DND-41 (cell line): ENCODE measurements around the gene GLIS2.

ENCODE experiments used
- ATAC-seq: fragments of 200-7000 bp; cut with Tn5 transposase; 3 replicates; pipeline ENCODE4 v1.9.1; 2021; ENCODE audit warnings: low read depth; ENCODE audit not compliant: insufficient read depth
- DNase-seq: peaks from one replicate; pipeline ENCODE4 v3.0.0-alpha.2; 2020
- H2AFZ ChIP-seq: 2 replicates; pipeline ENCODE4 v1.6.0; 2012; ENCODE audit warnings: low read depth, low read length
- H3K27ac ChIP-seq: 2 replicates; pipeline ENCODE4 v1.5.1; 2012; ENCODE audit warnings: low read length, inconsistent platforms
- H3K27me3 ChIP-seq: fragments of 200-600 bp; sonication (generic); 2 replicates; pipeline ENCODE4 v1.6.0; 2012; ENCODE audit warnings: low read length, mild to moderate bottlenecking, inconsistent platforms; ENCODE audit not compliant: insufficient read depth, poor library complexity
- H3K36me3 ChIP-seq: 2 replicates; pipeline ENCODE4 v1.5.1; 2012; ENCODE audit warnings: low read length, inconsistent platforms; ENCODE audit not compliant: insufficient read depth
- H3K4me1 ChIP-seq: 2 replicates; pipeline ENCODE4 v1.5.1; 2012; ENCODE audit warnings: mild to moderate bottlenecking, low read length; ENCODE audit not compliant: insufficient read depth
- H3K4me2 ChIP-seq: 2 replicates; pipeline ENCODE4 v1.6.0; 2012; ENCODE audit warnings: mild to moderate bottlenecking, moderate library complexity, low read length, inconsistent platforms; ENCODE audit not compliant: insufficient read depth
- H3K4me3 ChIP-seq, 2 experiments: fragments of 200-600 bp in 1 of 2; shearing (Covaris generic) in 1 of 2; 2 replicates each; pipeline ENCODE4 v1.5.1; 2012 to 2016; ENCODE audit warnings: inconsistent platforms in 2 of 2, low read length in 2 of 2, mild to moderate bottlenecking in 2 of 2, low read depth in 1 of 2, moderate library complexity in 1 of 2
- H3K79me2 ChIP-seq: 2 replicates; pipeline ENCODE4 v1.6.0; 2012; ENCODE audit warnings: low read length, inconsistent platforms; ENCODE audit not compliant: insufficient read depth
- H3K9ac ChIP-seq: 2 replicates; pipeline ENCODE4 v1.6.0; 2012; ENCODE audit warnings: low read depth, mild to moderate bottlenecking, inconsistent platforms, low read length, moderate library complexity
- H3K9me3 ChIP-seq: 2 replicates; pipeline ENCODE4 v1.5.1; 2012; ENCODE audit warnings: low read length, moderate library complexity, mild to moderate bottlenecking, inconsistent platforms; ENCODE audit not compliant: insufficient read depth, severe bottlenecking
- H4K20me1 ChIP-seq: 2 replicates; pipeline ENCODE4 v1.6.0; 2012; ENCODE audit warnings: low read length; ENCODE audit not compliant: insufficient read depth
- CTCF ChIP-seq: IDR thresholded peaks from 2 replicates; pipeline ENCODE4 v1.5.1; 2012; ENCODE audit warnings: borderline replicate concordance, low read length, moderate library complexity, mild to moderate bottlenecking; ENCODE audit not compliant: poor library complexity, severe bottlenecking; ENCODE audit errors: extremely low read depth
- EZH2 ChIP-seq: IDR thresholded peaks from 3 replicates; pipeline ENCODE4 v1.6.1; 2012; ENCODE audit warnings: borderline replicate concordance, low read depth, mild to moderate bottlenecking, moderate library complexity, low read length, inconsistent platforms; ENCODE audit not compliant: severe bottlenecking

The GLIS2 gene

DNA sequence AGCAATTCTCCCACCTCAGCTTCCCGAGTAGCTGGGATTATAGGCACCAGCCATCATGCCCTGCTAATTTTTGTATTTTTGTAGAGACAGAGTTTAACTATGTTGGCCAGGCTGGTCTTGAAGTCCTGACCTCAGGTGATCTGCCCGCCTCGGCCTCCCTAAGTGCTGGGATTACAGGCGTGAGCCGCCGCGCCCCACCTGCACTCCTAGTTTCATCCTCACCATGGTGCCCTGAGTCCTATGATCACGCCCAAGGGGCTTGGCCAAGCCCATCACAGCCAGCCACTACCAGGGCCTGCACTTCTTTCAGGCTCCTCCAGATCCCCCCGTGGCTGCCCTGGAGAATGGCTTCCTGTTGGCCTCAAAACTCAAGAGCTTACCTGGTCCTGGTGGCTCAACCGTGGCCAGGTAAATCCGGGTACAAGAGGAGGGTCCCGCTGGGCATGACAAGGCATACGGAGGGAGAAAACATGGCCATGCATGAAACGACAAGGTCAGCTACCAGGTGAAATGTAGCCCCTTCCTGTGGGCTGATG, 22.6 kb upstream of the GLIS2 start:
- TF ChIP-seq EZH2 (no peak), CTCF (no peak)
- ATAC-seq (no peak), DNase-seq (no peak)
- H3K4me1 ChIP-seq = peaks cover 4% of the 10 kb centered on the region
- H3K4me2 ChIP-seq = no peak overlapping the region
- no peaks in the 10 kb centered on the region for H3K79me2 ChIP-seq
- no peaks in the 10 kb centered on the region for H3K9me3 ChIP-seq
- no peak overlapping the region for H3K27ac ChIP-seq
- H3K9ac ChIP-seq = no peak overlapping the region
- H2AFZ ChIP-seq = no peak overlapping the region
- no peaks in the 10 kb centered on the region for H3K36me3 ChIP-seq
- peaks cover 3% of the 10 kb centered on the region; the same call in 1 of the 2 replicates for H4K20me1 ChIP-seq
- no peaks in the 10 kb centered on the region for H3K27me3 ChIP-seq
- H3K4me3 ChIP-seq = no peak overlapping the region

- H3K4me2 ChIP-seq = no peak overlapping the region
- no peaks in the 10 kb centered on the region for H3K36me3 ChIP-seq
- TF ChIP-seq CTCF (no peak), EZH2 (no peak)
- H4K20me1 ChIP-seq = peaks cover 3% of the 10 kb centered on the region; the same call in 1 of the 2 replicates
- H3K4me3 ChIP-seq = no peak overlapping the region
- no peaks in the 10 kb centered on the region for H3K4me1 ChIP-seq
- ATAC-seq (no peak), DNase-seq (no peak)
- H3K9ac ChIP-seq = no peak overlapping the region
- H3K27me3 ChIP-seq = no peaks in the 10 kb centered on the region
- no peaks in the 10 kb centered on the region for H3K79me2 ChIP-seq
- no peaks in the 10 kb centered on the region for H3K9me3 ChIP-seq
- no peak overlapping the region for H3K27ac ChIP-seq
- H2AFZ ChIP-seq = no peak overlapping the region
Observed at GRCh38 chr16:4293822-4294457, 21.9 kb upstream of the GLIS2 start.

DNA sequence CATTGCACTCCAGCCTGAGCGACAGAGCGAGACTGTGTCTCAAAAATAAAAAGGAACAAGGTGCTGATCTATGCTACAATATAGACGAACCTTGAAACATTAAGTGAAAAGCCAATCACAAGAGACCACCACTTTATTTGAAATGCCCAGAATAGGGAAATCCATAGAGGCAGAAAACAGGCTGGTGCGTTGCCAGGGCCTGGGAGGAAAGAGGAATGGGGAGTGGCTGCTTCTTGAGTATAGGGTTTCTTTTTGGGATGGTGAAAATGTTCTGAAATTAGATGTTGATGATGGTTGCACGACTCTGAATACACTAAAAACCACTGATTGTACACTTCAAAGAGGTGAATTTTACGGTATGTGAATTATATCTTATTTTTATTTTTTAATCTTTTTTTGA, 20.3 kb upstream of the GLIS2 start:
- no peak for TF ChIP-seq EZH2
- TF ChIP-seq CTCF = no peak
- no peaks in the 10 kb centered on the region for H3K36me3 ChIP-seq
- no peak overlapping the region for H3K4me3 ChIP-seq
- ATAC-seq (no peak), DNase-seq (no peak)
- H2AFZ ChIP-seq = no peak overlapping the region
- no peaks in the 10 kb centered on the region for H3K79me2 ChIP-seq
- no peaks in the 10 kb centered on the region for H3K4me1 ChIP-seq
- no peaks in the 10 kb centered on the region for H3K27me3 ChIP-seq
- peaks cover 3% of the 10 kb centered on the region; the same call in 1 of the 2 replicates for H4K20me1 ChIP-seq
- no peak overlapping the region for H3K9ac ChIP-seq
- H3K27ac ChIP-seq = no peak overlapping the region
- H3K4me2 ChIP-seq = no peak overlapping the region
- no peaks in the 10 kb centered on the region for H3K9me3 ChIP-seq
